RPMI7951 (cell line): ENCODE measurements around the gene UVSSA. TPM values are rescaled to one million over a fixed set of nuclear protein-coding genes. Genes with fewer than 3 reads are reported as not detected.
"Not testable (repeated sequence)": the region's sequence is repeated elsewhere in the genome, so short reads cannot be mapped to it uniquely, and the experiment has no call there.

Experiments
- DNase-seq: peaks from one replicate; pipeline ENCODE4 v3.0.0-alpha.2; 2012; ENCODE audit warnings: low read depth
- total RNA-seq: library from RNA; depleted of rRNA; stranded (reverse); fragments of >200 nt; shearing (Covaris generic); gene quantifications from 2 replicates; pipeline ENCODE4 v1.2.3, GENCODE V29; 2014

UVSSA gene
- total RNA-seq, 1 experiment from 2014 or later = 1.2 TPM

GRCh38 chr4:1364217-1364616 is 17.2 kb downstream of the UVSSA start:
- DNase-seq = no peak

- DNase-seq = no peak
These were observed 17.7 kb downstream of the UVSSA start for GRCh38 chr4:1364748-1365147.

GRCh38 chr4:1365271-1366178 is 18.5 kb downstream of the UVSSA start:
- DNase-seq = no peak

GRCh38 chr4:1366371-1367229 is 19.6 kb downstream of the UVSSA start:
- DNase-seq = no peak

GRCh38 chr4:1367230-1367935 is 20.4 kb downstream of the UVSSA start:
- DNase-seq = no peak

GRCh38 chr4:1367936-1368289 is 20.9 kb downstream of the UVSSA start:
- DNase-seq = no peak

GRCh38 chr4:1368421-1369090 is 21.5 kb downstream of the UVSSA start:
- DNase-seq = no peak

GRCh38 chr4:1369091-1369450 is 22.1 kb downstream of the UVSSA start:
- no peak for DNase-seq

- no peak for DNase-seq
These were observed 22.6 kb downstream of the UVSSA start for GRCh38 chr4:1369479-1370079.

GRCh38 chr4:1370321-1371124 is 23.5 kb downstream of the UVSSA start:
- DNase-seq = no peak

- no peak for DNase-seq
These were observed 24.5 kb downstream of the UVSSA start for GRCh38 chr4:1371176-1372165.

- DNase-seq = not testable (repeated sequence)
These were observed 25.6 kb downstream of the UVSSA start for GRCh38 chr4:1372576-1372975.

GRCh38 chr4:1373892-1374705 is 27.1 kb downstream of the UVSSA start:
- no peak for DNase-seq

GRCh38 chr4:1374706-1375045 is 27.7 kb downstream of the UVSSA start:
- no peak for DNase-seq

- DNase-seq = no peak
These were observed 28.2 kb downstream of the UVSSA start for GRCh38 chr4:1375051-1375721.

GRCh38 chr4:1375761-1376322 is 28.8 kb downstream of the UVSSA start:
- DNase-seq = no peak

- DNase-seq = no peak
These were observed 29.4 kb downstream of the UVSSA start for GRCh38 chr4:1376391-1376840.
